GM19452 (cell line): ENCODE results near the gene RPL13.

Experiments
- ATAC-seq: cut with Tn5 transposase; IDR thresholded peaks from one replicate; pipeline ENCODE4 v1.9.1; 2021; ENCODE audit not compliant: unreplicated experiment

Gene RPL13

DNA sequence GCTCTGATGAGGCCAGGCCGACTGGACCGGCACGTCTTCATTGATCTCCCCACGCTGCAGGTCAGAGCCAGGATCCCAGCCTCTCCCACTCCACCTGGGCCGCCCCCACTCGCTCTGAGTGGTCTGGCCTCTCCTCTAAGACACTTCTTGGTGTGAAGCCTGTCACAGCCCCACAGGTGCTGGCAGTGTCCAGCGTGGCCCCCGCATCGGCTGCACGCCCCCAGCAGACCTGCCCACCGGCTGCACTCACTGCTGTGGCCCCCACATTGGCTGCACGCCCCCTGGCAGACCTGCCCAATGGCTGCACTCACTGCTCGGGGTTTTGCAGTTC, 15.8 kb upstream of the RPL13 start:
- no peak for ATAC-seq

DNA sequence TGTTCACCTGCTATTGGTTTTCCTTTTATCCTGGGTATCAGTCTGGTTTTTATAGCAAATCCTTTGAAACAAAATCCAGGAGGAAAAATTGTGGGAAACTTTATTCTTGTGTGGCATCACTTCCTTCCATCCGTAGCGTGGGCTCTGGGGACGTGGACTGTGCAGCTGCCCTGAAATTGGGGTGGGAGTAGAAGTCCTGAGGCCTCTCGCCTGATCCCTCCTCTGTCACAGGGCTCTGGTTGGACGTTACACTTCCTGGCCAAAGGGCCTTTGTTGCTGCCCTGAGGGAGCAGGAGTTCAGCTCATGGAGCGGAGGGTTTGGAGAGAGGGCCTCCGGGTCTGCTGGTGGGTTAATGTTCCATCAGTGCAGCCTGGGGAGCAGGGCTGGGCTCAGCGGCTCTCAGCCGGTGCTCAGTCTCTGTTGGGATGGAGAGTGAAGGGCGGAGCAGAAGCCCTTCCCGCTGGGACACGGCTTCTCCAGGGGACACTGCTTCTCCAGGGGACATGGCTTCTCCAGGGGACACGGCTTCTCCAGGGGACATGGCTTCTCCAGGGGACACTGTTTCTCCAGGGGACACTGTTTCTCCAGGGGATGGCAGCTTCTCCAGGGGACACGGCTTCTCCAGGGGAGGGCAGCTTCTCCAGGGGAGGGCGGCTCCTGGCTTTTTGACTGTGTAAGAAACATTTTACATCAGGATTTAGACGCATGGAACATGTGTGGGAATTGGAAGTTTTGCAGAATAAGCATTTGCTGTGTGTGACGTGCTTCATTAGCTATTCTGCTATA, 15.2 kb upstream of the RPL13 start:
- ATAC-seq, result no peak

DNA sequence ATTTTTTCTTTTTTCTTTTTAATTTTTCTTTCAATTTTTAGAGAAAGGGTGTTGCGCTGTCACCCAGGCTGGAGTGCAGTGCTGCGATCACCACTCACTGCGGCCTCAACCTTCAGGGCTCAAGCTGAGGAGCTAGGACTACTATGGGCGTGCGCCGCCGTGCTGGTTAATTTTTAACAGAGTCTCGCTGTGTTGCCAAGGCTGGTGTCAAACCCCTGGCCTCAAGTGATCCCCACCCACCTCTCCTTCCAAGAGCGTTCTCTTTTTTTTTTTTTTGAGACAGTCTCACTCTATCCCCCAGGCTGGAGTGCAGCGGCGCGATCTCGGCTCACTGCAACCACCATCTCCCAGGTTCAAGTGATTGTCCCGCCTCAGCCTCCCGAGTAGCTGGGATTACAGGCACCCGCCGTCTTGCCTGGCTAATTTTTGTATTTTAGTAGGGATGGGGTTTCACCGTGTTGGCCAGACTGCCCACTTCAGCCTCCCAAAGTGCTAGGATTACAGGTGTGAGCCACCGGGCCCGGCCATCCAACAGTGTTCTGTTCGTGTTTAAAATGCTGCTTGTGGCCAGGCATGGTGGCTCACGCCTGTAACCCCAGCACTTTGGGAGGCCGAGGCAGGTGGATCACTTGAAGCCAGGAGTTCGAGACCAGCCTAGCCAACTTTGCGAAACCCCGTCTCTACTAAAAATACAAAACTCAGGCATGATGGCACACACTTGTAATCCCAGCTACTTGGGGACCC, 14.5 kb upstream of the RPL13 start:
- no peak for ATAC-seq

DNA sequence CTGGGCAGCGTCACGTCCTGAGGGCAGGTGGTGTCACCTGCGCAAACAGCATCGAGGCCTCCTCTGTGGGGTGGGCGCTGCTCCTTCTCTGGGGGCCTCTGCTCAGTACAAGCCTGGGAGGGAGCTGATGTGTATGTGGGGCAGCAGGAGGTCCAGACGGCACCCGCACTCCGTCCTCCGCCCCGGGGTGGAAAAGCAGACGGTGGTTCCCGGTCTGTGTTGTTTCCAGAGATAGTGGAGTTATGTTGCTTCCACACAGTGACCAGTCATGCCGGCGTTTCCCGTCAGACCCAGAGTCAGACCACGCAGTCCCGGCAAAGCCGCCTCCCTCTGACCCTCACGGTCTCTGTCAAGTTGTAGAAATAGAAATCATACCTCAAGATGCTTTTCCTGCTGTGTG, 13.7 kb upstream of the RPL13 start:
- ATAC-seq, result no peak

DNA sequence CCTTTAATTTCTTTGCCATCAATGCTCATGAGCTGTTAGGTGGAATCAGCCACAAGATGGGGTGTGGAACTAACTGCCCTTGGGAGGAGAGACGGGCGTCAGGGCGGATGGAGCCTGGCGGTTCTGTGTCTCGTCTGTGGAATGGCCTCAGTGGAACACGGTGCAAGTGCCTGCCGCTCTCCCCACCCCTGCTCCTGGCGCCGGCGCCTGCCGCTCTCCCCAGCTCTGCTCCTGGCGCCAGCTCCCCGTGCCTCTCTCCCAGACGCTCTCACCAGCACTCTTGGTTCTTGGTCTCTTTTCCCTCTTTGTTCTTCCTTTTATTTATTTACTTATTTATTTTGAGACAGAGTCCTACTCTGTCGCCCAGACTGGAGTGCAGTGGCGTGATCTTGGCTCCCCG, 13.2 kb upstream of the RPL13 start:
- ATAC-seq, result no peak

DNA sequence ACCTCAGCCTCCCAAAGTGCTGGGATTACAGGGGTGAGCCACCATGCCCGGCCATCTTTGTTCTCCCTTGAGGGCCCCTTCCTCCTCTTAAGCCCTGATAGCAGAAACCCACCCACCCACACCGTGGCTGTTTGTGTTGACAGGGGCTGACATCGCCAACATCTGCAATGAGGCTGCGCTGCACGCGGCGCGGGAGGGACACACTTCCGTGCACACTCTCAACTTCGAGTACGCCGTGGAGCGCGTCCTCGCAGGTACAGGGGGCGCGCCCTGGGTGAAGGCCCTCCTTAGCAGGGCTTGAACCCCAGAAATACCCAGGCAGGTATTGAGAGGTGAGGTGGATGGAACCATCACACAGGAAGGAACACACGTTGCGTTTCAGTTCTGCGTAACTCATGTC, 12.6 kb upstream of the RPL13 start:
- ATAC-seq, result no peak

DNA sequence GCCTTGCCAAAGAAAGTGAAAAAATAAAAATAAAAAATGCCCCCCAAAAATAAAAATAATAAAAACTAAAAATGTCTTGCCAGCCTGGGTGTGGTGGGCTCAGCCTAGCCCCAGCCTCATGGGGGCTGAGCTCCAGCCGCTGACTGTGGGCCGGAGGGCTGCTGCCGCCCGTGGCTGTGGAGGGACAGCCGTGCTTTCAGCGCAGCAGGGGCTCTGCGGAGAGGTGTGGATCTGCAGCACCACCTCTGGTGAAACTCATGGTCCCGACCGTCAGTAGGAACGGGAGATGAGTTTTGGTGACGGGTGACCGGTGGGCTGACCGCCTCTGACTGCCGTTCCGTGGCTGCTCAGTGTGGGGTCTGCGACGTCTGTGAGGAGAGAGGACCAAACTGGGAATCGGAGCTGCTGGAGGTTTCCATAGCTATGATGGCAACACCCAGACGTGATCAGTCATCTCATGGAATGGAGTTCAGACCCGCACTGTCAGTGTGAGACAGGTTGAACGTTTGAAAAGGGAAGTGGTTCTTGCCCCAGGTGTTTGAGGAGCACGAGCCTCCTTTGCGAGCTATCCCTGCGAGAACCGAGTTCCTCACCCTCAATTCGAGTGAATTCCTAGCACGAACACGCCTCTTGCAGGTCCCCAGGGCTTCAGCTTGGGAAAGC, 12.0 kb upstream of the RPL13 start:
- no peak for ATAC-seq

DNA sequence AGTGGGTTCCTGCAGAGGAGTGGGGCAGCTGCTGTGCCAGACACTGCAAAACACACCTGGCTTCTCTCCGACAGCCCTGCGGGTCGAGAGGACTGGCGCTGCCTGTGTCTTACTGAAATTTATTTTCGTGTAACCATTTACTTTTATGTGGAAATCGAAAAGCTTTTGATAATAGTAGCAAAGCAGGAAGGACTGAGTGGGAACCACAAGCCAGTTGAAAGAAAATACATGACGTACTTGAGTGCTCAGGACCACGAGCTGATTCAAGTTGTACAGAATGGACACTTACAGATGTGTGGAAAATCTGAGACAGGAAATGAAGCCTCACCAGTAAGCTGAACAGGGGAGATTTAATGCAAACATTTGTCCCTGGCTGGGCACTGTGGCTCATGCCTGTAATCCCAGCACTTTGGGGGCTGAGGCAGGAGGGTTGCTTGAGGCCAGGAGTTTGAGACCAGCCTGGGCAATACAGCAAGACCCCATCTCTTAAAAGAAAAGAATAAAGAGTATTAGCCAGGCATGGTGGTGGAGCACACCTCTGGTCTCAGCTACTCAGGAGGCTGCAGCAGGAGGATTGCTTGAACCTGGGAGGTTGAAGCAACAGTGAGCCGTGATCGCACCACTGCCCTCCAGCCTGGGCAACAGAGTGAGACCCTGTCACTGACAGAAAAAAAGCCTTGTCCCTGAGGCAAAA, 11.3 kb upstream of the RPL13 start:
- no peak for ATAC-seq

DNA sequence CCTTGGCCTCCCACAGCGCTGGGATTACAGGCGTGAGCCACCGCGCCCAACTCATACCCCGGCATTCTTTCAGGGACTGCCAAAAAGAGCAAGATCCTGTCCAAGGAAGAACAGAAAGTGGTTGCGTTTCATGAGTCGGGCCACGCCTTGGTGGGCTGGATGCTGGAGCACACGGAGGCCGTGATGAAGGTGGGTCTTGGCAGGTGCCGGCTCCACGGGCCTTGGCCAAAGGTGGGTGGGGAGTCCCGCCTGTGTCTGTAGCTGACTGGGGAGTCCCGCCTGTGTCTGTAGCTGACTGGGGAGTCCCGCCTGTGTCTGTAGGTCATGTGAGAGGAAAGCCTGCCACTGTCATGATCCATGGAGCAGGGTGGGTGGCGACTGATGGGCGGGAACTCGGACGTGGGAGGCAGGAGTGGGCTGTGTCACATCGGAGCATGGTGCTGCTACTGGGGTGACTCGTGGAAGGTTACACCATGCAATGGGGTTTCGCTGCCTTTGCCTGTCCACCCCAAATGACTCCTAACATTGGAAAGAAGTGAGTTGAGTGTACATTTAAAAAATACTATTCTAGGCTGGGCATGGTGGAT, 10.0 kb upstream of the RPL13 start:
- no peak for ATAC-seq

DNA sequence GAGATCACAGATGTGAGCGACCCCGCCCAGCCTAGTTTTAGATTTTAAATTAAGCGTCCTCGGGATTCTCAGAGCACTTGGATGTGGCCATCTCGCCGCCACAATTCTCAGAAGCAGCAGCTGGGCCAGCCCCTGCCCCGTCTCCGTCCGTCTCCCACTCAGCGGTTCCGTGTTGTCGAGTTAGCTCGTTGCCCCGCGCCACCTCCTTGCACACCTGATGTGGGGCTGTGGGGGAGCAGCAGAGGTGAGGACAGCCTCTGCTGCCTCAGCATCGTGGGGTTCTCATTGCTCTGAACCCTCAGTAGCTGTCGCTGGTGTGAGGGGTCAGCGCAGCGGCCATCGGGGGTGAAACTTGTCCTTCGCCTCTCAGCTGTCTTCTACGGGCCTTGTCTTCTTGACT, 8.2 kb upstream of the RPL13 start:
- no peak for ATAC-seq

DNA sequence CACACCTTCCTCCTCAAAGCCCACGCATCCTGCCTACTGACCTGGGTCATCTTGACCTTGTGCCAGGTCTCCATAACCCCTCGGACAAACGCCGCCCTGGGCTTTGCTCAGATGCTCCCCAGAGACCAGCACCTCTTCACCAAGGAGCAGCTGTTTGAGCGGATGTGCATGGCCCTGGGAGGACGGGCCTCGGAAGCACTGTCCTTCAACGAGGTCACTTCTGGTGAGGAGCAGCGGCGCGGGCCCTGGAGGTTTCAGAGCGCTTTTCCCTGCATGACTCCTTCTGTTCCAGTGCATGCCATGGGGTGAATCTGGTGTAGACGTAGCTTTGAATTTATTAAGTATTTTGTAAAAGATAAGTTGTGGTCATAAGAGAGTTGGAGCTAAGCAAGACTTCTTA, 7.6 kb upstream of the RPL13 start:
- no peak for ATAC-seq

DNA sequence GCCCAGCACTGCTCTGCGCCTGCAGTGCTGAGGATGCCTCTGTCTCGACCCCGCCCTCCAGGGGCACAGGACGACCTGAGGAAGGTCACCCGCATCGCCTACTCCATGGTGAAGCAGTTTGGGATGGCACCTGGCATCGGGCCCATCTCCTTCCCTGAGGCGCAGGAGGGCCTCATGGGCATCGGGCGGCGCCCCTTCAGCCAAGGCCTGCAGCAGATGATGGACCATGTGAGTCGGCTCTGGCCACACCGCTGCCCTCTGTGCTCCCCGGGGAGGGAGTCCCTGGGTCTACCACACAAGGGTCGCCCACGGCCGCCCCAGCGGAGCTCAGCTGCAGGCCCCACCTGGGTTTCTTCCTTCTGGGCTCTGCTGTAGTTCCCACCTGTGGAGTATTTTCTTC, 6.7 kb upstream of the RPL13 start:
- no peak for ATAC-seq

DNA sequence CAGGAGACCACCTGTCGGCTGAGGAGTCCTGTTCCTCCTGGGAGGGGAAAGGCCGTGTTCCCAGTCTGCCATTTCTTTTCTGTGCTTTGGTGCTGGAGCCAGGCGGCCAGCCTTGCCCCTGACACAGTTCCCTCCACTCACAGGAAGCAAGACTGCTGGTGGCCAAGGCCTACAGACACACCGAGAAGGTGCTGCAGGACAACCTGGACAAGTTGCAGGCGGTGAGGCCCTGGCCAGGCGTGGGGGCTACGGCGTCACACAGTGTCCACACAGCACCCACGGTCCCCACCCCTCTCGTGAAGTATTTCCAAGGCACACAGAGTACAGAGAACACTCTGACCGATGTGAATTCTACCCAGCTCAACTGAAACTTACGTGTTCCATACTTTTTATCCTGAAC, 6.1 kb upstream of the RPL13 start:
- no peak for ATAC-seq

DNA sequence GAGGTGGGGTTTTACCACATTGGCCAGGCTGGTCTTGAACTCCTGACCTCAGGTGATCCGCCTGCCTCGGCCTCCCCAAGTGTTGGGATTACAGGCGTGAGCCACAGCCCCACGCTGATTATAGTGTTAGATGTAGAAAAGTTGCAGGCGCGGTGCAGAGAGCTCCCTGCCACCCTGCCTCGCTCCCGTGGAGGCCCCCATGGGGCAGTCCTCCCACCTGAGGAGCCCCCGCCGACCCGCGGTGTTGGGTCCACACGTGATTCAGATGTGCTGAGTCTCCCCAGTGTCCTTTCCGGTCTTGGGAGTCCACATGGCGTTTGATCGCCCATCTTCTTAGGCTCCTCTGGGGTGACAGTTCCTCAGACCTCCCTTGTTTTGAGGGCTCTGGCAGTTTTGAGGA, 5.2 kb upstream of the RPL13 start:
- ATAC-seq, result no peak

DNA sequence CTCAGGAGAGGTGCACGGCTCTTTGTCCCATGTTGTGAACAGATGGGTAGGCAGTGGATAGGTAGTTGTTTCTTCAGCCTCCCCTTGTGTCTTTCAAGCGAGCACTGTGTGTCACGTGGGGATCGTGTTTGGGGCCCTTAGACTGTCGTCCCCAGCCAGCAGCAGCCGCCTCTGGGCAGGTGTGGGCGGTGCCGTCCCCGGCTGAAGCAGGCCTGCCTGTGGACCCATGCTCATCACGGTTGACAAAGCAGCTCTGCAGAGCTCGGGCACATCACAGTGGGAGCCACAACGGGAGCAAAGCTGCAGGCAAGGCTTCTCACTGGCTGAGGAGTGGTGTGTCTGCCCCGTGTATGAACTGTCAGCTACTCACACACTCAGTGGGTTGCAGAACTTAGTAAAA, 4.7 kb upstream of the RPL13 start:
- no peak for ATAC-seq

DNA sequence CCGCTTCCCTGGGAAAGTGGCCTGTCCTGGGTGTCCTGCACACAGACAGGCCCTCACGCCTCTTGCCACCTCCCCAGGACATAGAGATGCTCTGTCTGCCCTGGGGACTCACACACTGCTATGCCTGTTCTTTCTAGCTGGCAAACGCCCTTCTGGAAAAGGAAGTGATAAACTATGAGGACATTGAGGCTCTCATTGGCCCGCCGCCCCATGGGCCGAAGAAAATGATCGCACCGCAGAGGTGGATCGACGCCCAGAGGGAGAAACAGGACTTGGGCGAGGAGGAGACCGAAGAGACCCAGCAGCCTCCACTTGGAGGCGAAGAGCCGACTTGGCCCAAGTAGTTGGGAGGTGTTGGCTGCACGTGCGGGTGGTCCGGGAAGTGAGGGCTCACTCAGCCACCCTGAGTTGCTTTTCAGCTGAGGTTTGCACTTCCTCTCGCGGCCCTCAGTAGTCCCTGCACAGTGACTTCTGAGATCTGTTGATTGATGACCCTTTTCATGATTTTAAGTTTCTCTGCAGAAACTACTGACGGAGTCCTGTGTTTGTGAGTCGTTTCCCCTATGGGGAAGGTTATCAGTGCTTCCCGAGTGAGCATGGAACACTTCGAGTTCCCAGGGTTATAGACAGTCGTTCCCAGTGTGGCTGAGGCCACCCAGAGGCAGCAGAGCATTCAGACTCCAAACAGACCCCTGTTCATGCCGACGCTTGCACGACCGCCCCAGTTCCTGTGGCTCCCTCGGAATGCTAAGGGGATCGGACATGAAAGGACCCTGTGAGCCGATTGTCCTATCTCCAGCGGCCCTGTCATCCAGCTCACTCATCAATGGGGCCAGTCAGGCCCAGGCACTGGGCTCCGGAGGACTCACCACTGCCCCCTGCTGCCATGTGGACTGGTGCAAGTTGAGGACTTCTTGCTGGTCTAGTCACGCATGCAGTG, 3.5 kb upstream of the RPL13 start:
- ATAC-seq, result no peak

DNA sequence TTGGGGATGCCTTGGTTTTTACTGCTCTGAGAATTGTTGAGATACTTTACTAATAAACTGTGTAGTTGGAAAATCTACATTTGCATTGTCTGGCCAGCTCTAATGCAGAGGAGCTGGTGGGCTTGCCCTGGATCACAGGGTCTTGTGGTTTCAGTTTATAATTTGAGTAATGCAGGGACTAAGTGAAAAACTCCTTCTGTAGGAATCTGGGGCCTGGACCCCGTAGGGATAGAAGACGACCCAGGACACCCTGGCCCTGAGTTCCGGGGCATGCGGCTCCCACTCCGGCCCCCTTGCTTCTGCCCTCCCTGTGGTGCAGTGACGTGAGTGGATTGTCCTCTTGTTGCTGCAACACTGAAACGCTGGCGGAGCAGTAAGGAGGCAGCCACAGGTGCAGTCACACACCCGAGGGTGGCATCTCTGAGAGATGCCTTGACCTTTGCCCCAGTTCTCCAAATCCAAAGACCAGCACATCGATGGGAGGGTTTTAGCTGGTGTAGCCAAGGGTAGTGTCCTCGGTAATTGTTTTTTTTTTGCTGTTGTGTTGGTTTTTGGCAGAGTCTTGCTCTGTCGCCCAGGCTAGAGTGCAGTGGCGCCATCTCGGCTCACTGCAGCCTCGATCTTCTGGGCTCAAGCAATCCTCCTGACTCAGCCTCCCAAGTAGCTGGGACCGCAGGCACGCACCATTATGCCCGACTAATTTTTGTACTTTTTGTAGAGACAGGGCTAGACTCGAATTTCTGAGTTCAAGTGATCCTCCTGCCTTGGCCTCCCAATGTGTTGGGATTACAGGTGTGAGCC, 2.6 kb upstream of the RPL13 start:
- no peak for ATAC-seq

DNA sequence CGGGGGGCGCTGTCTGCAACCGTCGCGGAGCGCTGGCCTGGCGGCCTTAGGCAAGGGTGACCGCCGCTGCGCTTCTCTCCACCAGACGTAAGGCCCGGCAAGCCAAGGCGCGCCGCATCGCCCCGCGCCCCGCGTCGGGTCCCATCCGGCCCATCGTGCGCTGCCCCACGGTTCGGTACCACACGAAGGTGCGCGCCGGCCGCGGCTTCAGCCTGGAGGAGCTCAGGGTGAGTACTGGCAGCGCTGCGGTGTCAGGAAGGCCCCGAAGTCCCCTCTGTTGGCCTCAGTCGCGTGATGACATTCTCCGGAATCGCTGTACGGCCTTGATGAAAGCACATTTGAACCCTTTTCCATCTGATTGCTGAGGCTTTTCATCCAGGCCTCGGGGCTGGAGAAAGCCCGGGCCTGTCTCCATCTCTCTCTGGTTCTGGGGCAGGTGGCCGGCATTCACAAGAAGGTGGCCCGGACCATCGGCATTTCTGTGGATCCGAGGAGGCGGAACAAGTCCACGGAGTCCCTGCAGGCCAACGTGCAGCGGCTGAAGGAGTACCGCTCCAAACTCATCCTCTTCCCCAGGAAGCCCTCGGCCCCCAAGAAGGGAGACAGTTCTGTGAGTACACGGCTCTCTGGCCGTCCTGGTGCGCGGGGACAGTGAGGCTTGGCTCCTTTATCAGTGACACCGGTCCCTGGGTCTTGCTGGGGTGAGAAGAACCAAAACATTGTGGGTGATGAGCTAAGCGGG, 831 bp downstream of the RPL13 start:
- ATAC-seq, result no peak
